IPS-18c (cell line): Measurements from ENCODE around the gene CHRM5.
"Not testable (repeated sequence)": the region's sequence is repeated elsewhere in the genome, so short reads cannot be mapped to it uniquely, and the experiment has no call there.

Experiments used
- H3K4me3 ChIP-seq: 2 replicates; pipeline ENCODE4 v1.7.0; 2013; ENCODE audit warnings: low read depth, mild to moderate bottlenecking, low read length, moderate library complexity; ENCODE audit not compliant: insufficient read depth
- H3K9me3 ChIP-seq: one replicate; pipeline ENCODE4 v1.6.1; 2013; ENCODE audit warnings: mild to moderate bottlenecking, low read length, moderate library complexity; ENCODE audit not compliant: control insufficient read depth, insufficient read depth

The CHRM5 gene

GRCh38 chr15:34019369-34019990, 51.2 kb downstream of the CHRM5 start:
- H3K4me3 ChIP-seq: no peak overlapping the region
- H3K9me3 ChIP-seq: no peaks in the 10 kb centered on the region

GRCh38 chr15:34023907-34024306, 55.6 kb downstream of the CHRM5 start:
- peaks cover 2% of the 10 kb centered on the region for H3K9me3 ChIP-seq
- H3K4me3 ChIP-seq: no peak overlapping the region

DNA sequence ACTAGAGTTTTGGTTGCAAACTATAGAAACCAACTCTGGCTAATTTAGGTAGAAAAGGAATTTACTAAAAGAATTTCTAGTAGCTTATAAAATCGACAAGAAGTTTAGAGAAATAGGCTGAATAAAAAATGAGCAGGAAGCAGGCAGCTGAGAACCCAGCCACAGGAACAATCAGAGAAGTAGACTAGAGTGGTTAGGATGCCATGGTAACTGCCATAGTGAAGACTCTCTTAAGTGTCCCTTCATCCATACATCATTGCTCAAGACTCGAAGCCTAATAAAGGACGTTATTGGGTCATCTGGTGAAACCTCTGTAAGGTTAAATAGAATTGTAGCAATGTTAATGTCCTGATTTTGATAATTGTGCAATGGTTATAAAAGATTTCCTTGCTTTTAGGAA, 57.0 kb downstream of the CHRM5 start:
- H3K4me3 ChIP-seq: no peak overlapping the region

DNA sequence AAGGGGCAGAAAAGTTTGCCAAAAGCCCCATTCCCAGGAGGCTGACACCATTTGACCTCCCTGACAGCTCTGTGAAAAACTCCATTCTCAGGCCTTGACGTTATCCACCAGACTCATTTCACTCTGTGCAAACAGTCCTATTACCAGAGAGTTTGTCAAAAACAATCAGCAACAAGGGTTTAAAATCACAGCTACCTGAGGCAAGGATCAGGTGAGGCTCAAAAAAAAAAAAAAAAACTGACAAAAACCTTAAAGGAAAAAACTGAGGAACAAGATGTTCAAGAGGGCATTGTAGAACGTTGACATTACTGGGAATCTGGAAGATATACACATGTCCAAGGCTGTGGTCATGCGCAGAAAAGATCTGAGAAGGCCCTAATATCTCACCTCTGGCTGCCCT, 59.3 kb downstream of the CHRM5 start:
- H3K9me3 ChIP-seq: peaks cover 2% of the 10 kb centered on the region
- no peak overlapping the region for H3K4me3 ChIP-seq

More for the DNA sequence above, 57.0 kb downstream of the CHRM5 start:
- H3K9me3 ChIP-seq: peaks cover 2% of the 10 kb centered on the region

- no peak overlapping the region for H3K4me3 ChIP-seq
- H3K9me3 ChIP-seq: peaks cover 2% of the 10 kb centered on the region
These were observed 63.9 kb downstream of the CHRM5 start for GRCh38 chr15:34031987-34032760.

DNA sequence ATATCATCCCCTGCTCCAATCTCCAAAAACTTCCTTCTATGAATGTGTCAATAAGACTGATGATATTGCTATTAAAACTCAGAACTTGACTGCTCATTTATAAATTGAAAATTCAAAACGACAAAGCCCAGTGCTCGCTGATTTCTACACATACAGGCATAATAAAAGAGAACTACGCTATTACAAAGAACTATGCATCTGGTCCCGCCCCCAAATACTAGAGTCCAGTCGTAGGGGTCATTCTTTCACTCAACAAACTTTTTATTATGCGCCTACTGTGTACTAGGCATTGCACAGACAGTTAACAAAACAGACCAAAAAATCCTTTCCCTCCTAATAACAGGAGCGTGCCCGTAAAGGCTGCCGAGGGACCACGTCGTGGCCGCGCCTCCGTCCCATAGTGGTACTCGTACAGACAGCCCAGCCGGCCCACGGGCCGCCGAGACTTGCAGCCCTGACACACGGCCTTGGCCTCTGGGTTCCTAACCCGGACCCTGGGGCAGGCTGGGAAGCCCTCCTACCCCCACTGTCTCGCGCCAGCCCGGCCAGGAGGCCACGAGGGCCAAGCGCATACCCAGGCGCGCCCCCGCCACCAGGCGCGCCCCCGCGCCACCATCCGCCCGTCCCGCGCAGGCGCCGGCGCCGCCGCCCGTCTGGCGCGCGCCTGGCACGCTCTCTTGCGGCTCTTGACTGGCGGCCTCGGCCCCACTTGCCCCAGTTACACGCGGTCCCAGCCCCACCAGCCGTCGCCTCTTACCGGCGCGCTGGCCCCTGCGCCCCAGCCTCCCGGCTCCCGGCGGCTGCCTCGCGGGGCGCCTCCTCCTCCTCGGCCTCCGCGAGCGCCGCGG, 70.0 kb downstream of the CHRM5 start:
- Histone ChIP-seq H3K4me3 (peak overlapping the region; percentile 85), H3K9me3 (no peaks in the 10 kb centered on the region)

DNA sequence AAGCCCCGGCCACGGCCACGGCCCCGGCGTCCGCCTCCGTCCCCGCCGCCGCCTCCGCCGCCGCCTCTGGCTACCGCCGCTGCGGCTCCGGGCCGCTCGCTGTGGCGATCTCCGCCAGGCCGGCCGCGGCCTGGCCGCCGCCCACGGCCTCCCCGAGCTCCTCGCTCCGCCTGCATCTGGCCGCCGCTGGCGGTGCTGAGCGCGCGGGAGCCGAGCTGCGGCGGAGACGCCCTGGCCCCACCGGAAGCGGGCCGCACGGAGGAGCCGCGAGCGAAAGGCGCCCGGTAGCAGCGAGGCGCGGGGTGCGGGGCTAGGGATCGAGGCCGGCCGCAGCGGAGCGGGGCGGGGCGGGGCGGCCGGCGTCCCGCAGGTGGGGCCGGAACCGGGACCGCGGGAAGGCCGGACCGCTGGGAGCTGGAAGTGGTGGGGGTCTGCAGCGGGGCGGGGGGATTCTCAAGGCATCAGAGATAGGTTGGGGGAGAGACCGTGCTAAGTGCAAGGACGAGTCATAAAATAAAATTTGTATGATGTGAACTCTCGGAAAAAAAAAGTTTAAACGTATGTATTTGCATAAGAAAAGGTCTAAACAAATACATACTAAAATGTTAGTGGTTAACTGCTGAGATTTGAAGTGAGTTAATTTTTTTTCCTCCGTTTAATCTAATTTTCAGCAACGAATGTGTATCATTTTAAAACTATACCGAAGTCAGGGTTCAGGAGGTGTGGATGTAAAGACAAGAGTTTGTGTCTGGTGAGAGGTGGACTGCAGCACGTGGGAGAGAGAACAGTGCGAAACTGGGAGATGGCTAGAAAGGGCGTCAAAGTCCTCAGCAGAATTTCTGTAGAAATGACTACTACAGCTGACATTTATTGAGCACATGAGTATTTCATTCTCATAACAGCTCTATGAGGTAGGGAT, 70.8 kb downstream of the CHRM5 start, which contains the start of gene AVEN:
Gene AVEN (minus strand): TSS at position 334 of the 919 bp plus-strand sequence. CDS start 158 bp downstream, at position 176.
- Histone ChIP-seq H3K9me3 (no peaks in the 10 kb centered on the region), H3K4me3 (peak within 1 kb of the TSS; percentile 85)

- peak overlapping the region; percentile 85 for H3K4me3 ChIP-seq
These were observed 71.5 kb downstream of the CHRM5 start for GRCh38 chr15:34039790-34040113.

GRCh38 chr15:34043391-34043790, 75.1 kb downstream of the CHRM5 start:
- Histone ChIP-seq H3K4me3 (no peak overlapping the region), H3K9me3 (no peaks in the 10 kb centered on the region)

More at GRCh38 chr15:34039790-34040113, 71.5 kb downstream of the CHRM5 start:
- no peaks in the 10 kb centered on the region for H3K9me3 ChIP-seq

DNA sequence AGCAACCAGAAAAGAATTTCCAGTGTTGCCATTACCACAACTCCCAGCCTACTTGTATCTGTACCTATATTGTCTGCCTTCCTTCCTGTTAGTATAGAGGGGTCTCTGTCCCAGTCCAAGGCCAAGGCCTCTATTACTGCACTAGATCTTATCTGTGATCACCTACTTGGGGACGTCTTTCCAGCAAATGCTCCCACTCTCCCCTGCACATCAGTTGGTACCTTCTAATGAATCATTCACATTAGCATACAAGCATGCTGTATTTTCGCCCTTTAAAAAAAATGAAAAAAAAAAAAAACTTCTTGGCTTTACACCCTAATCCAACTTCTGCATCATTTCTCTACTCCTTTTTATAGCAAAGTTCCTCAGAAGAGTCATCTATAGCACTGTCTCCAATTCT, 75.5 kb downstream of the CHRM5 start:
- Histone ChIP-seq H3K4me3 (no peak overlapping the region), H3K9me3 (no peaks in the 10 kb centered on the region)

DNA sequence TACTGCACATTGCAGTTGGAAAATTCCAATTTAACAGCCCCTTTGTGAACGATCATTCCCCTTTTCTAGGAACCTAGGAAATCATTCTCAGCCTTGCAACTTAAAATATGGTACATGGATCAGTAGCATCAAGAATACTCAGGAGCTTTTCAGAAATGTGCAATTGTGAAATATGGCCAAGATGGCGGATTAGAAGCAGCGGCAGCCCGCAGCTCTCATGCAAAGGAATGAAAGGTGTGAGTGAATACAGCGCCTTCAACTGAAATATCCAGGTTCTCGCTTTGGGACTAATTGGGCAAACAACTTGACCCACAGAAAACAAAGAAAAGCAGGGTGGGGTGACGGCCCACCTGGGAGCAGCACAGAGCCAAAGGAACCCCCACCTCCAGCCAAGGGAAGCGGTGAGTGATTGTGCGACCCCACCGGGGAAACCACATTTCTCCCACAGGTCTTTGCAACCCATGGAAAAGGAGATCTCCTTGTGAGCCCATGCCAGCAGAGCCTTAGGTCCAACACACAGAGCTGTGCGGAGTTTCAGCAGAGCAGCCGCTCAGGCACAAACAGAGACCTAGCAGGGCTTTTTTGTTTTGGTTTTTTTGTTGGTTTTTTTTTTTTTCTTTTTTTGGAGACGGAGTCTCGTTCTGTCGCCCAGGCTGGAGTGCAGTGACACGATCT, 78.3 kb downstream of the CHRM5 start:
- no peak overlapping the region for H3K4me3 ChIP-seq
- peaks cover 4% of the 10 kb centered on the region for H3K9me3 ChIP-seq

GRCh38 chr15:34047893-34048775, 79.8 kb downstream of the CHRM5 start:
- H3K9me3 ChIP-seq: peaks cover 4% of the 10 kb centered on the region
- no peak overlapping the region for H3K4me3 ChIP-seq

- peaks cover 4% of the 10 kb centered on the region for H3K9me3 ChIP-seq
- H3K4me3 ChIP-seq: no peak overlapping the region
These were observed 80.8 kb downstream of the CHRM5 start for GRCh38 chr15:34049112-34049511.

DNA sequence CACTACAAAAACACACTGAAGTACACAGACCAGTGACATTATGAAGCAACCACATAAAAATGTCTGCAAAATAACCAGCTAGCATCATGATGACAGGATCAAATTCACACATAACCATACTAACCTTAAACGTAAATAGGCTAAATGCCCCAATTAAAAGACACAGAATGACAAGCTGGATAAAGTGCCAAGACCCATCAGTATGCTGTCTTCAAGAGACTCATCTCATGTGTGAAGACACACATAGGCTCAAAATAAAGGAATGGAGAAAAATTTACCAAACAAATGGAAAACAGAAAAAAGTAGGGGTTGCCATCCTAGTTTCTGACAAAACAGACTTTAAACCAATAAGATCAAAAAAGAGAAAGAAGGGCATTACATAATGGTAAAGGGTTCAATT, 82.1 kb downstream of the CHRM5 start:
- not testable (repeated sequence) for H3K4me3 ChIP-seq, H3K9me3 ChIP-seq

DNA sequence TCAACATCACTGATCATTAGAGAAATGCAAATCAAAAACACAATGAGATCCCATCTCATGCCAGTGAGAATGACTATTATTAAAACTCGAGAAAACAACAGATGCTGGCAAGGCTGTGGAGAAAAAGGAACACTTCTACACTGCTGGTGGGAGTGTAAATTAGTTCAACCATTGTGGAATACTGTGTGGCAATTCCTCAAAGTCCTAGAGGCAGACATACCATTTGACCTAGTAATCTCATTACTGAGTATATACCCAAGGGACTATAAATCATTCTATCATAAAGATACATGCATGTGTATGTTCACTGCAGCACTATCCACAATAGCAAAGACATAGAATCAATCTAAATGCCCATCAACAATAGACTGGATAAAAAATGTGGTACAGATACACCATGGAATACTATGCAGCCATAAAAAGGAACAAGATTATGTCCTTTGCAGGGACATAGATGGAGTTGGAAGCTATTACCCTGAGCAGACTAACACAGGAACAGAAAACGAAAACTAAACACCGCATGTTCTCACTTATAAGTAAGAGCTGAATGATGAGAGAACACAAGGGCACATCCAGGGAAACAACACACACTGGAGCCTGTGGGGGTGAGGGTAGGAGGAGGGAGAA, 85.9 kb downstream of the CHRM5 start:
- peaks cover 4% of the 10 kb centered on the region for H3K9me3 ChIP-seq
- no peak overlapping the region for H3K4me3 ChIP-seq
